ENCODE results near the gene METTL27. TPM values are rescaled to one million over a fixed set of nuclear protein-coding genes. Genes with fewer than 3 reads are reported as not detected.
"Not testable (repeated sequence)": the region's sequence is repeated elsewhere in the genome, so short reads cannot be mapped to it uniquely, and the experiment has no call there.

The METTL27 gene
- total RNA-seq, 3 donors from 2014 or later = 1.6 to 4.6 (median 2.4) TPM

DNA sequence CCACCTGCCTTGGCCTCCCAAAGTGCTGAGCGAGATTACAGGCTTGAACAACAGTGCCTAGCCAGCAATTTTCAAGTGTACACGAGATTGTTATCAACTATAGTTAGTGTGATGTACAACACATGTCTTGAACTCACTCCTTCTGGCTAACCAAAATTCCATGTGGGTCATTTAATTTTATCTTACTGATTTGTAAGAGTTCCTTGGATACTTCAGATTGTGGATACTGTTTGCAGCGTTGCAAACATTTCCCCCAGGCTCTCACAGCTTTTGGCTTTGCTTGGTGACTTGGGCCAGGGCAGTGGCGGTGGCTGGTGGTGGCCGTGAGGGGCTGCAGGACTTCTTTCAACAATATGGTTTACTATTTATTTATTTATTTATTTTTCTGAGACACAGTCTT lies 10.2 kb upstream of the METTL27 start:
- intact Hi-C loops (cut with DNase I, micrococcal nuclease) = no loop called here
- TF ChIP-seq, protein P1, sequence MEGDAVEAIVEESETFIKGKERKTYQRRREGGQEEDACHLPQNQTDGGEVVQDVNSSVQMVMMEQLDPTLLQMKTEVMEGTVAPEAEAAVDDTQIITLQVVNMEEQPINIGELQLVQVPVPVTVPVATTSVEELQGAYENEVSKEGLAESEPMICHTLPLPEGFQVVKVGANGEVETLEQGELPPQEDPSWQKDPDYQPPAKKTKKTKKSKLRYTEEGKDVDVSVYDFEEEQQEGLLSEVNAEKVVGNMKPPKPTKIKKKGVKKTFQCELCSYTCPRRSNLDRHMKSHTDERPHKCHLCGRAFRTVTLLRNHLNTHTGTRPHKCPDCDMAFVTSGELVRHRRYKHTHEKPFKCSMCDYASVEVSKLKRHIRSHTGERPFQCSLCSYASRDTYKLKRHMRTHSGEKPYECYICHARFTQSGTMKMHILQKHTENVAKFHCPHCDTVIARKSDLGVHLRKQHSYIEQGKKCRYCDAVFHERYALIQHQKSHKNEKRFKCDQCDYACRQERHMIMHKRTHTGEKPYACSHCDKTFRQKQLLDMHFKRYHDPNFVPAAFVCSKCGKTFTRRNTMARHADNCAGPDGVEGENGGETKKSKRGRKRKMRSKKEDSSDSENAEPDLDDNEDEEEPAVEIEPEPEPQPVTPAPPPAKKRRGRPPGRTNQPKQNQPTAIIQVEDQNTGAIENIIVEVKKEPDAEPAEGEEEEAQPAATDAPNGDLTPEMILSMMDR (IDR thresholded peaks at IDR 0.05) = no peak

DNA sequence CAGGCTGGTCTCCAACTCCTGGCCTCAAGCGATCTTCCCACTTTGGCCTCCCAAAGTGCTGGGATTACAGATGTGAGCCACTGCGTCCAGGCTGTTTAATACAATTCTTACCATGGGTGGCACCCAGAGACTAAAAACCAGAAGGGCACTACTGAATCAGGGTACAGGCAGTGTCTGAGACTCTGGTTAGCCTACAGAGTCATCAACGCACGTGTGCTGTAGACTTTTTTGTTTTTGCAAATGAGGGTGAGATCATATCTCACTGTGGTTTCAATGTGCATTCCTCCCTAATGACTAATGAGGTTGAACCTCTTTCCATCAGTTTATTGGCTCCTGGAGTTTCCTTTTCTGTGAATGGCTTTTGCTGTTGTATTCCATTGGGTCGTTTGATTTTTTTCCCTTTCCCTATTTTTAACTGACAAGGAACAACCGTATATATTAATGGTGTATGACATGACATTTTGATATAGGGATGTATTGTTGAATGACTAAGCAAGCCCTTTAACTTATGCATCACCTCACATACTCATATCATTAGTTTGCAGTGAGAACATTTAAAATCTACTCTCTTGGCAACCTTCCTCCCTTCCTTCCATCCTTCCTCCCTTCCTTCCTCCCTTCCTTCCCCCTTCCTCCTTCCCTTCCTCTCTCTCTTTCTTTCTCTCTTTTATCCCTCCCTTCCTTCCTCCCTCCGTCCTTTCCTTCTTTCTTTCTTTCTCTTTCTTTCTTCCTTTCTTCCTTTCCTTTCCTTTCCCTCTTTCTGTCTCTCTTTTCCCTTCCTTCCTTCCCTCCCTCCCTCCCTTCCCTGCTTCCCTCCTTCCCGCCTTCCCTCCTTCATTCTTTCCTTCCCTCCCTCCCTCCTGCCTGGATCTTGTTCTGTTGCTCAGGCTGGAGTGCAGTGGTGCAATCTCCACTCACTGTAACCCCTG lies 9.4 kb upstream of the METTL27 start:
- peak in 1 of 3 donors; percentile 3 for DNase-seq
- Histone ChIP-seq H3K4me1 (ENCODE audit: low read depth) (peaks cover 15% of the 10 kb centered on the region), H3K4me3 (no peak overlapping the region), H3K9me3 (no peaks in the 10 kb centered on the region), H3K36me3 (ENCODE audit: low read depth) (no peaks in the 10 kb centered on the region)
- ATAC-seq = peak; percentile 66
- TF ChIP-seq, protein P1 (IDR thresholded peaks at IDR 0.05) = no peak
- intact Hi-C loops (cut with DNase I, micrococcal nuclease) = no loop called here

More for the DNA sequence above, 10.2 kb upstream of the METTL27 start:
- Histone ChIP-seq H3K36me3 (ENCODE audit: low read depth) (no peaks in the 10 kb centered on the region), H3K9me3 (no peaks in the 10 kb centered on the region), H3K4me3 (no peak overlapping the region), H3K4me1 (ENCODE audit: low read depth) (peaks cover 15% of the 10 kb centered on the region)
- DNase-seq (peak in 1 of 3 donors; percentile 35), ATAC-seq (no peak)

DNA sequence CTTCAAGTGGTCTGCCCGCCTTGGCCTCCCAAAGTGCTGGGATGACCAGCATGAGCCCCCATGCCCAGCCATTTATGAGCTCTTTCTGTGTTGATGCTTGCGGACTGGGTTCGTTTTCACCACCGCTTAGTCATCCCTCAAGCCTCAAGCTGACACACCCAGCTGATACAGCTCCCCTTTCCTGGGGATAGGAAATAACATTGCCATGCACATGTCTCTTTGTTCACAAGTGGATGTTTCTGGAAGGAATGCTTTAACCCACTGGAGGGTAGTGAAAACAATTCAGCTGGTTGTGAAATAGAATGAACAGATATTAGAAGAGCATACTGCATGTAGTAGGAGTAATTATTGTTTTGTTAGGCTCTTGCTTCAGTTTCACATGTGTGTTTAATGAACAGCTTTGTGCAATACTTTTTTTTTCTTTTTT lies 8.5 kb upstream of the METTL27 start:
- ATAC-seq (peak; percentile 70), DNase-seq (peak in 2 of 3 donors; percentile 43 to 55)
- no peaks in the 10 kb centered on the region for H3K36me3 ChIP-seq (ENCODE audit: low read depth)
- peaks cover 15% of the 10 kb centered on the region for H3K4me1 ChIP-seq (ENCODE audit: low read depth)
- TF ChIP-seq, protein P1 (IDR thresholded peaks at IDR 0.05) = no peak
- intact Hi-C loops (cut with DNase I, micrococcal nuclease) = no loop called here
- H3K4me3 ChIP-seq = no peak overlapping the region
- H3K9me3 ChIP-seq = no peaks in the 10 kb centered on the region

DNA sequence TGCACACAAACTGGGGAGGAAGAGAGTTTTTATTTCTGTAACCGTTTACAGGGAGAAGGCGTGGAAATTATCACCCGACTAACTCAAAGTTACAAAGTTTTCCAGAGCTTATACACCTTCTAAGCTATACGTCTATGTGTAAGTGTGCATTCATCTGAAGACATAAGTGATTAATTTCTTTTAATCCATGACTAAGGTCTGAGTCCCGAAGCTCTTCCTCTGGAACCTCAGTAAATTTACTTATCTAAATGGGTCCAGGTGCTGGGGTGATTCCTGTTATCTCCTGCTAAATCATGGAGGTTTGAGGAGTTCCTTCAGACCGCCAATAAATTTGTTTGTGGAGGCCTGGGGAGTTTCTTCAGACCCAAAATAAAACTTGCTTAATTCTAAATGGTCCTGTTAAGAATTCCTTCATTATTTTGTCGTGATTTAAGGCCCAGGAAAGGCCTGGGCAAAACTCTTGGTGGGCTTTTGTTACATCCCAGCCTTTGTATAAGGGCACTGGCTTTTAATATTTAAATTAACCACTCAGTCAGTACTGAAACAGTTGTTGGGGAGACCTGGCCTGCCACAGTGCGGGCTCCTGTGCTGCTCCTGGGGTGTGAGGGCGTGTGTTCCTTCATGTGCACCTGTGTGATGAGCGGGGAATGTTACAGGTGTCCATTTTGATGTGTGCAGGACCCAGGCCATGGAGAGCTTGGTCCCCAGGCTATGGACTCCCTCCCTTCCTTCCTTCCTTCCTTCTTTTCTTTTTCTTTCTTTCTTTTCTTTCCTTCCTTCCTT lies 5.8 kb upstream of the METTL27 start:
- intact Hi-C loops (cut with DNase I, micrococcal nuclease) = no loop called here
- H3K36me3 ChIP-seq (ENCODE audit: low read depth) = no peaks in the 10 kb centered on the region
- no peak overlapping the region for H3K4me3 ChIP-seq
- ATAC-seq (no peak), DNase-seq (peak in 1 of 3 donors; percentile 20)
- H3K9me3 ChIP-seq = no peaks in the 10 kb centered on the region
- TF ChIP-seq, protein P1 (IDR thresholded peaks at IDR 0.05) = no peak
- peaks cover 15% of the 10 kb centered on the region for H3K4me1 ChIP-seq (ENCODE audit: low read depth)

DNA sequence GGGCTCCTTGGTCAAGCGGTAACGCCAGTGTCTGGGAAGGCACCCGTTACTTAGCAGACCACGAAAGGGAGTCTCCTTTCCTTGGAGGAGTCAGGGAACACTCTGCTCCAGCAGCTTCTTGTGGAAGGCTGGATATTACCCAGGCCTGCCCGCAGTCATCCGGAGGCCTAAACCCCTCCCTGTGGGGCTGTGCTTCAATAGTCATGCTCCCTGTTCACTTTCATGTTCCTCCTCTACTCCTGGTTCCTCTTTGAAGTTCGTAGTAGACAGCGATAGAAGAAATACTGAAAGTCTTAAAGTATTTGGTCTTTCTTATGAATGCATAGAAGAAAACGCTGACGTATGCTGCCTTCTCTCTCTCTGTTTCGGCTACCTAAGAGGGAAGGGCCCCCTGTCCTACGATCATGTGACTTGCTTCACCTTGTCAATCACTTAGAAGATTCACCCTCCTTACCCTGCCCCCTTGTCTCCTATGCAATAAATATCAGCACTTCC lies 3.4 kb upstream of the METTL27 start:
- H3K9me3 ChIP-seq; DNase-seq; H3K4me1 ChIP-seq (ENCODE audit: low read depth); H3K4me3 ChIP-seq; ATAC-seq; H3K36me3 ChIP-seq (ENCODE audit: low read depth); intact Hi-C loops (cut with DNase I, micrococcal nuclease): not testable (repeated sequence)
